Middle frontal gyrus (tissue), 1 donor: ENCODE measurements around the gene VWC2.

Experiments used
- DNase-seq: peaks from one replicate; pipeline ENCODE4 v3.0.0-alpha.2; 2015; ENCODE audit warnings: low spot score; ENCODE audit errors: extremely low spot score

Gene VWC2

DNA sequence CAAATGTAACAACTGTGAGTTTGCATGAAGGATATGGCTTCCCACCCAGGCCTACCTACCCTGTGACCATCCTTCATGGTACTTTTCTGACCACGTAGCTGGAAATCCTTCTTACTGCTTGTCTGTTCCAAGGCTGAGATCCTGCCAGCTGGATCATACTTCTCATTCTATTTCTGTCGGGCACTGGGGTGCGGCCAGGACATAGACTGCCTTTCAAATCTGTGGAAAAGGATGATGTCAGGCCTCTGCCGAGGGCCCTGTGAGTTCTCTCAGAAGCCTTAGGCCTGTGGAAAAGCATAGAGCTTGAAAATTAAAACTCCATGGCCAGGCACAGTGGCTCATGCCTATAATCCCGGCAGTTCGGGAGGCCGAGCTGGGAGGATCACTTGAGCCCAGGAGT is 10.0 kb downstream of the VWC2 start:
- DNase-seq = peak; percentile 61

DNA sequence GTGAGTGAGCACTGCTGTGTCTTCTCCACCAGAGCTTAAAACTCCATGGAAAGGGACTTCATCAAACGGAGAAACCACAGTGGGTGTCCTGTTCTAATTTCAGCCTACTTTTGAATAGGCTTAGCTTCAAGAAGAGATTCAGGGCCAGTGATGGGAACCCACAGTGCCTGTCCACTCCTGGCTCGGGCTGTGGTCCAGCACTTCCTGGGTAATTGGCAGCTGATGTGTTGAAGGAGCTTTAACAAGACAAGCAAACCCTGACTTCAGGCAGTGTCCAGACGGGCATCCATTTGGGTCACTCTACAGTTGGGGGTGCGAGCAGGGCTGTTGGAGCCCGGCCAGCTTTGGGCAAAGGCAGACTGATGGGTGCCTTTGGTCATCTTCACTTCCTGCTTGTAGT is 14.5 kb downstream of the VWC2 start:
- no peak for DNase-seq

DNA sequence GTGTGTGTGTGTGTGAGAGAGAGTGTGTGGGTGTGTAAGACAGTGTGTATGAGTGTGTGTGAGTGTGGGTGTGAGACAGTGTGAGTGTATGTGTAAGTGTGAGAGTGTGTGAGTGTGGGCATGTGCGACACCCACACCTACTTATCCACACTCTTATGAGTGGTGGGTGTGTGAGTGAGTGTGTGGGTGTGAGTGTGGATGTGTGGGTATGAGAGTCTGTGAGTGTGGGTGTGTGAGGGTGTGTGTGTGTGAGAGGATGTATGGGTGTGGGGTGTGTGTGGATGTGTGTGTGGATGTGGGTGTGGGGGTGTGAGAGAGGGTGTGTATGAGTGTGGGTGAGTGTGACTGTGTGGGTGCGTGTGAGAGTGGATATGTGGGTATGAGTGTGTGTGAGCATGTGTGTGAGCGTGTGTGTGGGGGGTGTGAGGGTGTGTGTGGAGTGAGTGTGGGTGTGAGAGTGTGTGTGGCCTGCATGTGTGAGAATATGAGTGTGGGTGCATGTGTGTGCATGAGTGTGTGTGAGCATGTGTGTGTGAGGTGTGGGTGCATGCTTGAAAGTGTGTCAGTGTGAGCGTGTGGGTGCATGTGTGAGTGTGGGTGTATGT is 15.1 kb downstream of the VWC2 start:
- DNase-seq = no peak

DNA sequence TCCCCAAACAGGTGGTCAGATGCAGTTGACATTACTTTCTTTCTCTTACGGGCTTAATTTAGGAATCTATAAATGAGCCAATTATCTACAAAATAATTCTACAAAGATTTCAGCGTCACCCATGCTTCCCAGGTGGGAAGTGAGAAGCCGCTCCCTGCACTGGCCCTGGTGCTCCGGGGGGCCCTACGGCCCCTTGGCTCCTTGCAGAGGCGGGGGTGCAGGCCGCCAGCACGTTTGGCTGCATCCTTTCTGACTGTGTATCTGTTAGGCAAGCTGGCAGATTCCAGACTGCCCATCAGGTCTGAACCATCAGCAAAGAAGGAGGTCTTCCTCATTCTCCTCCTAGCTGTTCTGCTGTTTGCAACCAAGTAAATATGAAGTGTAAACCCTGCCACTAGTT is 16.3 kb downstream of the VWC2 start:
- DNase-seq = no peak

DNA sequence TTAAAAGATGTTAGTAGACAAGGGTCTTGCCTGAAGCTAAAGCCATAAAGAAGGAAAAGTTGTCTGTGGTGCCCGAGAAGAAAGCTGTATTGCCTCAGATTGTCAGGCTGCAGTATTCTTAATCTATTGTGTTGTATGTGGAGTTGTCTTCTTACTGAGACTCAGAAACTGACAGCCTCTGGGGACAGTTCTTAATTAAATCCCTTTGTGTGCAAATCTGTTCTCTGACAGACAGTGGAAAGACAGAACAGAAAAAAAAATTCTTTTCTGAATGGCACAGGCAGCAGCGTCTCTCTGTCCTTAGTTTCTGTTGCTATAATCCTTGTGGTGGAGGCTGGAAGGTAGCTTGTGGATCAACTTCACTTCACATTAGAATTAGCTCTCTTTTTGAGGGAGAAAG is 16.8 kb downstream of the VWC2 start:
- DNase-seq = no peak

DNA sequence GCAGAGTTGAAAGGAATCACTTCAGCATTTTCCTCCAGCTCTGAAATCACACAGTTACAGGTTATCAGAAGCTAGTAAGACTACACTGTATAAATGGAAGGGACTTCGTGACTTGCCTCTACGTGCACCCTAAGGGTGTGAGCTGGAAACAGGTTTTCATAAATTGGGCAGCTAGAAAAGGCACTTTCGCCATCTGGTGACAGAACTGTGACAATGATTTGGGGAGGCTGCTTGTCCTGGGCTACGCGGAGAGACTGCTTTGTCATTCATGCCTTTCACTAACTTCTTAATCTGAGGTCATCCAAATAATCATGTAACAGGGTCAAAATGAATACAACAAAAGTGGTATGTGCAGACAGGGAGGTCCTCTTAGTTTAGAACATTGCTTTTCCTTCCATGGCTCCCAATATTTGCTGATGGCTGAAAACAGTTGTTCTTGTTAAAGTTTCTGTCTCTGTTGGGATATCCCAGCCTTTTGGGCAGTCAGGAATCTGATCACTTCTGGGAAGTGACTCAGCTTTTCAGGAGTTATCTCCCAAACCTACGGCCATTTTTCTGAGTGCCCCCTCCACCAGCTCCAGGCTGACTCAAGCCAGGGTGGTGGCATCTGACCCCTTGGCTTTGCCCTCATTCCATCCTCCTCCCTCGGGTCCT is 17.8 kb downstream of the VWC2 start:
- no peak for DNase-seq

DNA sequence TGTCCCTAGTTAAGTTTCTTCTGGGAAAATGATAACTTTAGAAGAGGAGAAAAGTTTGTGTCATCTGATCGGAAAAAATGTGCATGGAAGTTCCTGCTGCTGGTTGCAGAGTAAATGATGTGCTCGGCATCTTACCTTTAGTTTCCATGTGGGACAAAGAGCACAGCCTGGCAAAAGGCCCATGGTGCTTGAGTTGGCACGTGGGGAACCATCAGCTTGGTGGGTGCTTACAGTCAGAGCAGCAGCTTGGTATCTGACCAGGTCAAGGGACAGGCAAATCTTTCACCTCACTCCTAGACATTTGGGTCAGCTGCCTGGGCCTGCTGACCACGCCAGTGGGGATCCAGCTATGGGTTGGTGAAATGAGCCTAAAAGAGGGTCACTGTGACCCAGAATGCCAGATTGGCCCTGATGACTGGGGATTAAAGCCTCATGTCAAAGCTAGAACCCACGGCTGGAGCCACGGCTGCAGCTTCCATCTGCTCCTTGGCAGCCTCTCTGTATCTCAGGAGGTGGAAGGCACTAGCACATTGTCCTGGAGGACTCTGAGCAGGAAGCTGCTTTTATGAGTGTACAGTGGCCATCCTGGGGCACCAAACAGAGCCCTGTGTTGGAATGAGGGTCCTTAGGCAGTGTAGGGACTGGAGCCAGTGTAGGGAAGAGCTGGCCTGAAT is 24.7 kb downstream of the VWC2 start:
- no peak for DNase-seq

DNA sequence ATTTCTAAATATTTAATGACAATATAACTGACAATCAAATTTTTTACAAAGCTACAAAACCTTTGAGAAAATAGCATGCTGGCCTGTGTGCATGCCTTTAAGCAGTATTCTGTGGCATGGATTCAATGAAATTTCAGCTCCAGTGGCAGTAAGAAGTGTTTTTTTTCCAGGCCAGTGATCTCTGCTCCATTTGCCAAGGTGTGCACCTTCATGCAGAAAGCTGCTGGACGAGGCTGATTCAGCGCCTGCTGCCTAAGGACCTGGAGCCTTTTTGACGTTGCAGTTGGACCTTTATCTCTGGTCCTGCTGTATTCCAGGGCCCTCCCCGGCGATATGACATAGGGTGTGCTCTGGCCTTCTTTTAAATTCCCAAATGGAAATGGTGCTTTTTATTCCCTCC is 26.6 kb downstream of the VWC2 start:
- no peak for DNase-seq

DNA sequence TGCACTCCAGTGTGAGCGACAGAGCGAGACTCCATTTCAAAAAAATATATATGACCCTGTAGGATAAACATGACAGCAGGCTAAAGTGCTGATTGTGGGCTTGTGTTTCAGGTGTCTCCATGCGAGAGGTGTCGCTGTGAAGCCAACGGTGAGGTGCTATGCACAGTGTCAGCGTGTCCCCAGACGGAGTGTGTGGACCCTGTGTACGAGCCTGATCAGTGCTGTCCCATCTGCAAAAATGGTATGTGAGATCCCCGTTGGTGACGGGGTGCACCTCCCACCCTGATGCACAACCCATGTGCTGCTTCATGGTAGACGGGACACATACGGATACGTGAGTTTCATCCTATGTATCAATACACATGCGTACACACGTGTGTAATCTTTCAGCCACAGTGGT is 29.2 kb downstream of the VWC2 start:
- DNase-seq = no peak

DNA sequence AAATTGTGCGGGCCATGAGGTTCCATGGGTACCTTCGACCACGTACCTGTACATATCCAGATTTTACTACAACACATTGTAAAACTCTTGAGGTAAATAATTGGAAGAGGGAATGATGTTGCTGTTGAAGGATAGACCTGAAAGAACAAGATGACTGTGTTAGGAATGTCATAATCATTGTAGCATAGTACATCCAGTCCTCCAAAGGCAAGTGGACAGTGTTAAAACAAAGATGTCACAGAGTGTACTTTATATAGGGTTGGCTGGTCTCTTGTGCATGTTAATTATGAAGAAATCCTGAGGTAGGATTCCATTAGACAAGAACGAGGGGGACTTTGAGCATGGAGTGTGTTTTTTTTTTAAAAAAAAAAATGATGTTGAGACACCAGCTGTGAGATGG is 30.4 kb downstream of the VWC2 start:
- DNase-seq = no peak

DNA sequence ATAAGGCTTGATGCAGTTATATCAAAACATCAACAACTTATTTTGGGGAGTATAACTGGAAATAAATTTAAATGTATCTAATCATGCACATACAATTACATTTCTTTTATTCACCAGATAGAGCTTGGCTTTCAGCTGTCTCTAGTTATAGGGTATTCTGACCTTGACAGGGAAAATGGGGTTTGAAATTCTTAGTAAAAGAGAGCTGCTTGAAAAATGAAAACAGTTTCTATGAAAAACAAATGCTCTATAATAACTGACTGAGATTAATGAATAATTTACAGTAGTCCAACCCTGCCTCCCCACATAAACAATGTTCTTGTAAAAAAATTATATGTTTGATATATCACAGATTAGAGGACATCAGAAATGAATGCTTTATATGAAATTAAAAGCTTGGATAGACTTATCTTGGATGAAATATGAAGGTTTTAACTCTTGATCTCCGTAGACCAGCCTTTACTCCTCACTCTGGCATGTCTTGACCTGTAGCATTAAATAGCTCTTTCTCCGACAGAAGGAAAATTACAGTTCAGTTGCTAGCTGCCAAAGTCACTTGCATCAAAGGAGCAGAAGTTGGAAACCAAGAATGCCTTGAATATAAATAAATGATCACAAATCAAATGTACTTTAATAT is 32.1 kb downstream of the VWC2 start:
- DNase-seq = no peak

DNA sequence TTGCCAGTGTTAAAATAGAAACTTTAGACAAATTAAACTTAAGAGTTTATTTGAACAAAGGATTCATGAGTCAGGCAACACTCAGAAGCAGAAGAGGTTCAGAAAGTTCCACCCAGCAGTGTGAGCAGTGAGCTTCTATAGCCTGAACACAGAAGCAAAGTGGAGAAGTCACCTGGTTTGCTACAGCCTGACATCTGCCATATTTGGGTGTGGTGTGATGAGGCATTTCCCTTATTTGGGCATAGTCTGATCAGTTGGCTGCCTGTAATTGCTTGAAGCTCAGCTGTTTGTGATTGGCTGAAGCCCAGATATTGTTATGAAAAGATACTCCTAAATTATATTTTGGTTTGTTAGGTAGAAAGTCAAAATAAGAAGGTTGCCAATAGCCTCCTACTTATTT is 39.1 kb downstream of the VWC2 start:
- no peak for DNase-seq

DNA sequence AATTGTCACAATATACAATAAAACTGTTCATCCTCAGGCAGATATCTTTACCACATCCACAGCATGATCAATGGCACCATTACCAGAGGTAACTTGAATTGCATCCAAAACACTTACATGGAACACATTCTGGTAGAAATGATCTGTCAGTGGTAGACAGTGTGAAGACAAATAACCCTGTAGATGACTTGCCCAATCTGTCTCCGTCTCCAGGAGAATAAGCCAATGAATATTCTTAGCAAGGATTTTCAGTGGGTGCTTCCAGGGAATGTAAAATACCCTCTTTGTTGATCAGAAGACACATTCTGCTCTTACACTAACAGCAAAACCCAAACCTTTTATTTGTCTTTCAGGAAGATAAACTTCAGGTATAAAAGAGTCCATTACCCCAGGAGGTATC is 43.8 kb downstream of the VWC2 start:
- no peak for DNase-seq

DNA sequence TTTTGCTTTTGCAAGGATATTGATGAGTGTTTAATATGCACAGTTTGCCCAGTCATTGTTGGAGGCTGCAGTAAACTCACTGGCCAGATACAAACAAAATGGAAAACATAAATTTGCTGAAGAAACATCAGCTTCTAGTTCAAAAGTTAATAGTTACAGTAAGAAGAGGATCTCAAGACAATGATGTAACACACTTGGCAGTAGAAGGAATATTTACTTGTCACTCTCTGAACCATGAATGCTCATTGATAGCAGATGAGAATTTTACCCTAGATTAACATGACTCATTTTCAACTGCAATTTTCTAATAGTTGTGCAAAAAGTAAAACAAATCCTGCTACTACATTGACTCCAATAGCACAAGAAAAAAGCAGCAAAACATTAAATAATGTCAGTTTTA is 47.7 kb downstream of the VWC2 start:
- DNase-seq = no peak

DNA sequence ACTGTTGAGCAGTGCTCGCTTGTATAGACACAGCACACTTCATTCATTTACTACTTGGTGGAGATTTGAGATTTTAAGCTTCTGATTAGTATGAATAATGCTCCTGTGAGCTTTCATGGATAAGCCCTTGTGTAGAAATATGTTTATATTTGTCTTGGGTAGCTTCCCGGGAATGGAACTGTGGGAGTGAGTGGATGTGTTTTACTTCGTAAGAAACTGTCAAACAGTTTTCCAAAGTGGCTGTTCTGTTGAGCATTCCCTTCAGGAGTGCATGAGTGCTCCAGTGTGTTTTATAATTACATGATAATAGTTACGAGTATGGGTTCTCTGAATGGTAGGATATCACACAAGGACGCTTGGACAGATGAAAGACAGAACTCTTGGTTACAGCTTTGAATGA is 49.4 kb downstream of the VWC2 start:
- DNase-seq = no peak

DNA sequence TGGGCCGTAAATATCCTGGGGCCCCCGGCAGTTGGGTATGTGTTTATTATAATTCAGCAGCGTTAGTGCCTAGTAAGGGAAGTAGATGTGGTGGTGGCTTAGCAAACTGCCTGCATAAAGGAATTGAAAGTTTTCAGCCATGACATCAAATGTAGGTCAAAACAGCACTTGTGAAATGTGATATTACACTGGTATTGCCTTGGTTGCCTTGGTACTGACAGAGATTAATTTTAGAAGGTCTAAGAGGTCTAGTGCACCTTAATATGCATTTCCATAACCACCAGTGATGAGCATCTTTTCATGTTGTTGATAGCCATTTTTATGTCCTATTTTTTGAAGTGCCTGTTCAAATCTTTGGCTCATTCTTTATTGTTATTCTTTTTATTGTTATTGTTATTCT is 50.1 kb downstream of the VWC2 start:
- DNase-seq = no peak

DNA sequence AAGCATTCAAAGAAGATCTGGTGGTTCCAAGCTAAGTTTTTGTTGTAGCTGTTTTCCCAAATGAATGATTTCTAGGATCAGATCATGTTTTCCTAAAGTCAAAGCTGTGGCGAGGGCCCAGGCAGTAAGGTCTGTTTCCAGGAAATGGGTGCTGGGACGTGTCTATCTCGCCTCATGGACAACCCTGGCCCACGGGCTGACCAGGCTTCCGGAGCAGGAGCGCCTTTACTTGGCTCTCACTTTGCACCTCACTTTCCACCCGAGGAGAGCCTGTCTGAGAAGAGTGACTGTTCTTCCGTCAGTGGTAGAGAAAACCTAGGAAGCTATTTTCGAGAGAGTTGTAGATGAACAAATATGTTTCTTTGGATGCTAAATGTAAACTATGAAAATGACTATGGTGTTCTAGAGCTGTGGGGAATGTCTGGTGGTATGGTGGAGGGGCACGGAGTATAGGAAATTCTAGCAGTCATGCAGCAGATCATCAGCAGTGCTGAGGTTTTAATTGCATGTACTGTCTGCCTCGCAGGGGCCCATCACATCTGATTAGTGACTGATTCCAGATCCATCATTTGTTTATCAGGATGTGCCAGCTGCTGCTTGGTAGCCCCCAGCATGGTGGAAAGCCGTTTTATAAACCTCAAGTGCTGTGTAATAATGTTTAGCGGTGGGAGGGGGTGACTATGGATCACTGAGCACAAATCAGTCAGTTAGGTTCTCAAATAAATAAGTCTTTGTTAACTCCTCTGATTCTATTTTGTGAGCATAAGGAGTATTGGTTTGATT is 66.6 kb downstream of the VWC2 start:
- no peak for DNase-seq

DNA sequence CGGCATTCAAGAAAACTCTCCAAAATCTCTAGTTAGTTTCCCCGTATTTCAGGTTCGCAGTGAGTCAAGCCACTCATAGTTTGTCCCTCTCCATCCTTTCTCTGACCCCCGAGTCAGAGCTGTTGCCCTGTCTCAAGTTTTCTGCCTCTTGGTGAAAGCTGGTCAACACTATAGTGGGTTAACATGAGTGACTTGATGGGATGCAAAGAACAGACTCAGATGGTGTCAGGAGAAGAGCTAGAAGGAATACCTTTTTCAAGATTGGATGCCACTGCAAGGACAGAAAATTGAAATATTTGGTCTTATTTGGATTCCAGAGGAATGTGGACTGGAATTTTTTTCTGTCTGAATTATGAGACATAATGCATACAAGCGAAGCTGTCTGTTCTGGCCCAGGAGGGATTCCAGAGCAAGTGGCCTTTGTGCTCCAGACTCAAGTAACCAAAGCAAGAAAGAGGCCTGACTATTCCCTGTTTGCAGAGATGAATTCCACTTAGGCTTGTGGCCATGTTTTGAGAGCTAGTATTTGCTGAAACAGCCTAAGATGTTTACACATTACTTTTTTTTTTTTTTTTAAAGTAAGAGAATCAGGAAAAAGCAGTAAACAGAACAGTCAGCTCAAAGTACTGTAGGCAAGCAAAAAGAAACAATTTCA is 67.4 kb downstream of the VWC2 start:
- DNase-seq = no peak

DNA sequence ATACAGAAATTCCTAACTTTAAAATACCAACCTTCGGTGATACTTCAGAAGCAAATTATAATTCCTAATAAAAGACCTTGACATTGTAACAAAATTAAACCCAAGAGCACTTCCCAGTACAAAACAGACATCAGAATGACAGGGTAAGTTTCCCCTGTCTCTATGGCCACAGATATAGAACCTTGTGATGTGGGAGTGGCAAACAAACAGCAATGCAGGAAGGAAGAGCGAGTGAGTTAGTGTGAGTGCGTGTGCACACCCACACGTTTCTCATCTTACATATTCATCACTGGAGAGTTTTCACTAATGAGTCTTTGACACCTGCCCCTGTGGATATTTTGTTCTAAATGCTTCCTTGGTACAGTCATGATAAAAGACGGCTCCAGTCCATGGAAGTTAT is 72.2 kb downstream of the VWC2 start:
- DNase-seq = no peak

DNA sequence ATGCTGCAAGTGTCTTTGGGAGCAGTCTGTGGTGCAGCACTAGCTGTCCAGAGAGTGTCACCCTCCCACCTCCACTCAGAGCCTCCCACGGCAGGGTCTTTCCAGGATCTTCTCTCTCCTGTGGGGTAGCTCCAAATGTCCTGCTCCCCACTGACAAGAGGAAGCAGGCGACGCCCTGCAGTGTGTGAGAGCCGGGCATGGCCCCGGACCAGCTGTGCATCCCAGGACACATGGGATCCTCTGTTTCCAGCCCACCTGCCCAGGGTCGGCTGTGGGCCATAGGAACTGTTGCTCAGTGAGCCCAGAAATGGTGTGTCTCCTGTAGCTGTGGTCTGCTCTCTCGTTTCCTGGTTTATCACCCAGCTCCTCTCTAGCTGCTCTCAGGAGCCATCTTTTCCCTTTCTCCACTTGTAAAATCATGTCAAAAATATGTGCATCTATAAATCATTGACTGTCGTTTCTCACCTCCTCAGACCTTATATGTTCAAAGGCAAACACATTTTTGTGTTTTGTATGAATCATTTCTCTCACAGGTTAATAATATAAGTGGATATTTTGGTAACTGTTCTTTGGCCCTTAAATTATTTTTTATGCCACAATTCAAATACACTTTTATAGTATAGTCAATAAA is 74.9 kb downstream of the VWC2 start:
- no peak for DNase-seq
